GM23248 (cell line): ENCODE data around the gene APOL1. TPM values are rescaled to one million over a fixed set of nuclear protein-coding genes. Genes with fewer than 3 reads are reported as not detected.
"Not testable (repeated sequence)": the region's sequence is repeated elsewhere in the genome, so short reads cannot be mapped to it uniquely, and the experiment has no call there.

Experiments
- DNase-seq: peaks from one replicate; pipeline ENCODE4 v3.0.0-alpha.2; 2015
- H2AFZ ChIP-seq: fragments of 200-600 bp; sonication (generic); 2 replicates; pipeline ENCODE4 v1.6.1; 2016; ENCODE audit warnings: antibody characterized with exemption
- H3F3A ChIP-seq: fragments of 200-600 bp; sonication (generic); 2 replicates; pipeline ENCODE4 v1.6.1; 2016; ENCODE audit warnings: mild to moderate bottlenecking, antibody characterized with exemption, mixed run types; ENCODE audit not compliant: insufficient read depth
- H3K27ac ChIP-seq: fragments of 200-600 bp; sonication (generic); 2 replicates; pipeline ENCODE4 v1.5.1; 2016; ENCODE audit warnings: mild to moderate bottlenecking
- H3K27me3 ChIP-seq: fragments of 200-600 bp; sonication (generic); replicated peaks from 2 replicates; pipeline ENCODE4 v1.6.1; 2016; ENCODE audit warnings: mild to moderate bottlenecking; ENCODE audit not compliant: insufficient read depth
- H3K36me3 ChIP-seq: fragments of 200-600 bp; sonication (generic); 2 replicates; pipeline ENCODE4 v1.6.1; 2016; ENCODE audit warnings: low read depth, mild to moderate bottlenecking
- H3K4me1 ChIP-seq: fragments of 200-600 bp; sonication (generic); 2 replicates; pipeline ENCODE4 v1.6.1; 2016; ENCODE audit warnings: mild to moderate bottlenecking; ENCODE audit not compliant: insufficient read depth
- H3K4me2 ChIP-seq: fragments of 200-600 bp; sonication (generic); one replicate; pipeline ENCODE4 v1.6.1; 2016; ENCODE audit warnings: mild to moderate bottlenecking; ENCODE audit not compliant: unreplicated experiment
- H3K4me3 ChIP-seq: fragments of 200-600 bp; sonication (generic); 2 replicates; pipeline ENCODE4 v1.5.1; 2016; ENCODE audit warnings: mild to moderate bottlenecking
- H3K79me2 ChIP-seq: fragments of 200-600 bp; sonication (generic); 2 replicates; pipeline ENCODE4 v1.6.1; 2016; ENCODE audit warnings: mild to moderate bottlenecking; ENCODE audit not compliant: insufficient read depth
- H3K9ac ChIP-seq: fragments of 200-600 bp; sonication (generic); 2 replicates; pipeline ENCODE4 v1.6.1; 2016; ENCODE audit warnings: mild to moderate bottlenecking
- H3K9me2 ChIP-seq: fragments of 200-600 bp; sonication (generic); 2 replicates; pipeline ENCODE4 v1.6.1; 2016; ENCODE audit warnings: mixed run types, mild to moderate bottlenecking, moderate library complexity; ENCODE audit not compliant: insufficient read depth
- H3K9me3 ChIP-seq: fragments of 200-600 bp; sonication (generic); one replicate; pipeline ENCODE4 v1.6.1; 2017; ENCODE audit warnings: low read depth
- H4K20me1 ChIP-seq: fragments of 200-600 bp; sonication (generic); 2 replicates; pipeline ENCODE4 v1.6.0; 2016; ENCODE audit not compliant: insufficient read depth
- EZH2 ChIP-seq: fragments of 200-600 bp; sonication (generic); IDR thresholded peaks from 2 replicates; pipeline ENCODE4 v1.6.1; 2018; ENCODE audit warnings: antibody characterized with exemption, mild to moderate bottlenecking; ENCODE audit not compliant: insufficient read depth, poor library complexity, severe bottlenecking
- EZH2phosphoT487 ChIP-seq: fragments of 200-600 bp; sonication (generic); IDR thresholded peaks from 2 replicates; pipeline ENCODE4 v1.6.1; 2018; ENCODE audit warnings: antibody characterized with exemption, moderate library complexity, mild to moderate bottlenecking, low read depth; ENCODE audit not compliant: insufficient read depth
- WGBS, 2 experiments: methylation state at CpG; one replicate each; pipeline ENCODE4 v1.1.6; 2015 to 2017; ENCODE audit warnings: low lambda C conversion rate in 2 of 2, low coverage in 1 of 2; ENCODE audit errors: missing lambda C conversion rate in 2 of 2; 5-methylcytosine and 5-hydroxymethylcytosine counted together
- in situ Hi-C: fragments of 300-500 bp; cut with MboI; formaldehyde crosslinking; loops from 2 replicates; pipeline ENCODE4 v1.15.0; 2020
- polyA plus RNA-seq: library from polyadenylated mRNA; unstranded; fragments of >200 nt; fragmentation: Nextera tagmentation; extraction: Ambion mirVana; gene quantifications from 2 replicates; pipeline ENCODE4 v1.2.1, GENCODE V29; 2016
- total RNA-seq: library from RNA; depleted of rRNA; stranded (reverse); fragments of >200 nt; shearing (Covaris generic); gene quantifications from 2 replicates; pipeline ENCODE4 v1.2.3, GENCODE V29; 2014

The APOL1 gene
- total and polyA plus RNA-seq, 2 experiments from 2014 or later = 8.3 to 12.8 TPM

- peak overlapping the region; percentile 96 for H2AFZ ChIP-seq
- in situ Hi-C loops = no loop called here
Observed at GRCh38 chr22:36253523-36254490, 874 bp downstream of the APOL1 start.

GRCh38 chr22:36255572-36255971 is 2.6 kb downstream of the APOL1 start:
- H3K4me3 ChIP-seq, DNase-seq, H4K20me1 ChIP-seq, H3K9ac ChIP-seq, H3K9me3 ChIP-seq, H3K9me2 ChIP-seq, H2AFZ ChIP-seq, H3K79me2 ChIP-seq, H3K27ac ChIP-seq, H3K4me2 ChIP-seq, H3K36me3 ChIP-seq, H3K27me3 ChIP-seq, in situ Hi-C loops, H3F3A ChIP-seq: not testable (repeated sequence)
- peaks cover 19% of the 10 kb centered on the region for H3K4me1 ChIP-seq
- WGBS, 2 experiments = 29 to 71% methylated on average over 1 to 2 of the region's 5 CpGs

More at GRCh38 chr22:36253523-36254490, 874 bp downstream of the APOL1 start:
- H3K9me2 ChIP-seq = no peaks in the 10 kb centered on the region
- no peaks in the 10 kb centered on the region for H3K36me3 ChIP-seq
- H3K4me3 ChIP-seq = peak overlapping the region; percentile 82
- peak; percentile 48 for DNase-seq
- 71 to 74% methylated on average over 7 of the region's 7 CpGs for WGBS, 2 experiments
- TF ChIP-seq EZH2 = no peak
- TF ChIP-seq EZH2phosphoT487 = no peak
- peak overlapping the region; percentile 14; the same call in 1 of the 2 replicates for H3K27ac ChIP-seq
- H3F3A ChIP-seq = peaks cover 5% of the 10 kb centered on the region; the same call in 1 of the 2 replicates
- H4K20me1 ChIP-seq = no peaks in the 10 kb centered on the region
- H3K4me1 ChIP-seq = peaks cover 19% of the 10 kb centered on the region
- H3K27me3 ChIP-seq = no peaks in the 10 kb centered on the region
- peak overlapping the region; percentile 99 for H3K4me2 ChIP-seq
- H3K9me3 ChIP-seq = no peaks in the 10 kb centered on the region
- H3K9ac ChIP-seq = peak overlapping the region; percentile 76
- H3K79me2 ChIP-seq = no peaks in the 10 kb centered on the region

GRCh38 chr22:36256478-36256877 is 3.5 kb downstream of the APOL1 start:
- Histone ChIP-seq H3K4me2 (no peak overlapping the region), H3F3A (peaks cover 5% of the 10 kb centered on the region; the same call in 1 of the 2 replicates), H4K20me1 (no peaks in the 10 kb centered on the region), H3K27me3 (no peaks in the 10 kb centered on the region), H3K4me3 (no peak overlapping the region), H3K4me1 (peaks cover 19% of the 10 kb centered on the region), H3K9ac (no peak overlapping the region), H3K9me2 (no peaks in the 10 kb centered on the region), H3K27ac (no peak overlapping the region), H3K9me3 (no peaks in the 10 kb centered on the region), H3K36me3 (no peaks in the 10 kb centered on the region), H3K79me2 (no peaks in the 10 kb centered on the region), H2AFZ (no peak overlapping the region)
- DNase-seq = peak; percentile 23
- in situ Hi-C loops = no loop called here
- 90 to 92% methylated on average over 3 of the region's 3 CpGs for WGBS, 2 experiments
- TF ChIP-seq EZH2 (no peak), EZH2phosphoT487 (no peak)

- H3K4me3 ChIP-seq = no peak overlapping the region
- H3F3A ChIP-seq = peaks cover 5% of the 10 kb centered on the region; the same call in 1 of the 2 replicates
- H3K36me3 ChIP-seq = no peaks in the 10 kb centered on the region
- H3K9me2 ChIP-seq = no peaks in the 10 kb centered on the region
- no peak overlapping the region for H2AFZ ChIP-seq
- DNase-seq = no peak
- in situ Hi-C loops = no loop called here
- no peaks in the 10 kb centered on the region for H3K27me3 ChIP-seq
- H3K4me1 ChIP-seq = peaks cover 19% of the 10 kb centered on the region
- no peak overlapping the region for H3K4me2 ChIP-seq
- no peak overlapping the region for H3K27ac ChIP-seq
- TF ChIP-seq EZH2phosphoT487 = no peak
- no peak for TF ChIP-seq EZH2
- no peak overlapping the region for H3K9ac ChIP-seq
- H3K9me3 ChIP-seq = no peaks in the 10 kb centered on the region
- no peaks in the 10 kb centered on the region for H4K20me1 ChIP-seq
- no peaks in the 10 kb centered on the region for H3K79me2 ChIP-seq
- 79 to 82% methylated on average over 7 to 8 of the region's 8 CpGs for WGBS, 2 experiments
Observed at GRCh38 chr22:36257308-36257707, 4.4 kb downstream of the APOL1 start.
